K562 (cell line): ENCODE data around the gene MAPK8IP1. TPM values are rescaled to one million over a fixed set of nuclear protein-coding genes. Genes with fewer than 3 reads are reported as not detected.

Experiments
- ATAC-seq: fragments of 200-7000 bp; cut with Tn5 transposase; 3 replicates; pipeline ENCODE4 v1.9.1; 2020; ENCODE audit warnings: moderate library complexity
- BruUV-seq: library from RNA; stranded (reverse); fragments of 400-500 nt; replicated peaks from 2 replicates; lab custom pipeline; 2021; lab: Mats Ljungman, UMichigan
- CTCF ChIA-PET: fragments of 300-600 bp; formaldehyde crosslinking; extraction: SDS; loops from one replicate; lab custom pipeline; 2021; ENCODE audit warnings: low intra/inter-chr PET ratio; lab: Yijun Ruan, JAX
- POLR2A ChIA-PET: fragments of 300-600, 350-650 bp; sonication (Branson Sonifier 250); formaldehyde crosslinking; extraction: SDS; loops from one replicate; lab custom pipeline; 2021; ENCODE audit warnings: antibody characterized with exemption, inconsistent platforms; lab: Yijun Ruan, JAX
- DNase-seq, 4 experiments: peaks; one replicate each; pipeline versions ENCODE4 v3.0.0 to v3.0.0-alpha.2; 2011 to 2018; ENCODE audit warnings: low spot score in 3 of 4, mixed read lengths in 3 of 4; ENCODE audit errors: extremely low read depth in 1 of 4
- FAIRE-seq: peaks from 2 replicates; lab custom pipeline; 2011; peaks lifted over from hg19 to GRCh38; lab: Jason Lieb, UNC
- H2AFZ ChIP-seq: 2 replicates; pipeline ENCODE4 v1.6.0; 2011; ENCODE audit warnings: low read depth, low read length, control low read depth, inconsistent platforms
- H3K27ac ChIP-seq: fragments of 200-600 bp; 3 replicates; pipeline ENCODE4 v1.8.0; 2011; ENCODE audit warnings: low read depth, mild to moderate bottlenecking, control low read depth, inconsistent platforms, low read length, moderate library complexity, mixed read lengths; ENCODE audit errors: extremely low read depth
- H3K27me3 ChIP-seq, 2 experiments: fragments of 300-600 bp in 1 of 2; 2 replicates in 1 of 2; 3 replicates in 1 of 2; pipeline versions ENCODE4 v1.6.0 to v1.8.0; 2011; ENCODE audit warnings: inconsistent platforms in 2 of 2, low read length in 2 of 2, mild to moderate bottlenecking in 1 of 2, mixed read lengths in 1 of 2, moderate library complexity in 1 of 2; ENCODE audit not compliant: control insufficient read depth in 2 of 2, insufficient read depth in 2 of 2
- H3K36me3 ChIP-seq: fragments of 300-600 bp; 3 replicates; pipeline ENCODE4 v1.8.0; 2011; ENCODE audit warnings: mild to moderate bottlenecking, low read length, inconsistent platforms; ENCODE audit not compliant: control insufficient read depth, insufficient read depth
- H3K4me1 ChIP-seq, 2 experiments: fragments of 200-600 bp in 1 of 2; replicated peaks in 1 of 2; 2 replicates in 1 of 2; 3 replicates in 1 of 2; pipeline versions ENCODE4 v1.5.1 to v1.8.0; 2011; ENCODE audit warnings: inconsistent platforms in 2 of 2, low read length in 2 of 2, mild to moderate bottlenecking in 1 of 2, mixed read lengths in 1 of 2, moderate library complexity in 1 of 2; ENCODE audit not compliant: control insufficient read depth in 2 of 2, insufficient read depth in 2 of 2
- H3K4me2 ChIP-seq: 2 replicates; pipeline ENCODE4 v1.6.1; 2011; ENCODE audit warnings: low read length, control low read depth, inconsistent platforms, mixed read lengths; ENCODE audit not compliant: insufficient read depth
- H3K4me3 ChIP-seq: fragments of 200-600 bp; sonication (generic), shearing (Covaris generic); 2 replicates; pipeline ENCODE4 v1.5.1; 2016; ENCODE audit warnings: control low read depth, inconsistent platforms
- H3K79me2 ChIP-seq: fragments of 200-600 bp; 3 replicates; pipeline ENCODE4 v1.8.0; 2011; ENCODE audit warnings: low read length, inconsistent platforms; ENCODE audit not compliant: control insufficient read depth, insufficient read depth
- H3K9ac ChIP-seq, 2 experiments: 2 replicates each; pipeline versions ENCODE4 v1.6.0 to v1.6.1; 2011; ENCODE audit warnings: low read depth in 2 of 2, low read length in 2 of 2, control low read depth in 1 of 2, inconsistent platforms in 1 of 2, mild to moderate bottlenecking in 1 of 2, mixed read lengths in 1 of 2; ENCODE audit not compliant: insufficient read depth in 1 of 2
- H3K9me1 ChIP-seq: one replicate; pipeline ENCODE4 v1.6.0; 2011; ENCODE audit warnings: inconsistent platforms, mild to moderate bottlenecking, low read length, moderate library complexity; ENCODE audit not compliant: control insufficient read depth, insufficient read depth
- H3K9me3 ChIP-seq: replicated peaks from 2 replicates; pipeline ENCODE4 v1.5.1; 2011; ENCODE audit warnings: low read depth, low read length, inconsistent platforms; ENCODE audit not compliant: control insufficient read depth, insufficient read depth
- H4K20me1 ChIP-seq: replicated peaks from 2 replicates; pipeline ENCODE4 v1.6.1; 2011; ENCODE audit warnings: low read length, inconsistent platforms, mixed read lengths; ENCODE audit not compliant: control insufficient read depth, insufficient read depth
- CHCHD3 ChIP-seq: fragments of 250-450 bp; sonication (Bioruptor Pico); IDR thresholded peaks from 2 replicates; pipeline ENCODE4 v2.1.2; 2022; ENCODE audit warnings: mild to moderate bottlenecking
- CREB1 ChIP-seq, 2 experiments: sonication (generic) in 1 of 2; formaldehyde crosslinking in 1 of 2; IDR thresholded peaks; 2 replicates each; pipeline versions ENCODE4 v1.6.1 to v1.8.0; 2012 to 2022; ENCODE audit warnings: inconsistent platforms in 1 of 2, mild to moderate bottlenecking in 1 of 2, missing genetic modification reagents in 1 of 2, moderate library complexity in 1 of 2
- DNMT1 ChIP-seq: fragments of 450-650 bp; IDR thresholded peaks from 2 replicates; pipeline ENCODE4 v1.6.1; 2016; ENCODE audit warnings: antibody characterized with exemption, mild to moderate bottlenecking
- HNRNPK ChIP-seq: fragments of 200-400 bp; formaldehyde crosslinking; IDR thresholded peaks from one replicate; pipeline ENCODE4 v1.6.1; 2018; ENCODE audit warnings: mild to moderate bottlenecking, low read depth, low read length; ENCODE audit not compliant: poor library complexity, severe bottlenecking
- PCBP2 ChIP-seq: fragments of 200-400 bp; formaldehyde crosslinking; IDR thresholded peaks from 2 replicates; pipeline ENCODE4 v1.6.1; 2018; ENCODE audit warnings: low read length, low read depth, mild to moderate bottlenecking, moderate library complexity; ENCODE audit not compliant: poor library complexity, severe bottlenecking
- ZNF778 ChIP-seq: fragments of 450-650 bp; formaldehyde crosslinking; IDR thresholded peaks from 2 replicates; pipeline ENCODE4 v1.4.0; 2020; ENCODE audit warnings: mild to moderate bottlenecking, moderate library complexity
- WGBS: fragments of 100-300 bp; shearing (Covaris generic); methylation state at CpG from one replicate; pipeline ENCODE4 v1.1.6; 2016; ENCODE audit warnings: low coverage, mixed read lengths; ENCODE audit not compliant: insufficient coverage; ENCODE audit errors: missing lambda C conversion rate; 5-methylcytosine and 5-hydroxymethylcytosine counted together
- in situ Hi-C: fragments of 300-500 bp; cut with MboI; formaldehyde crosslinking; loops from 4 replicates; pipeline ENCODE4 v1.15.0; 2018; ENCODE audit warnings: inconsistent platforms, mixed read lengths
- intact Hi-C: fragments of 100-400 bp; cut with micrococcal nuclease; formaldehyde crosslinking; loops from 2 replicates; pipeline ENCODE4 v1.14.2; 2022
- polyA plus RNA-seq, 8 experiments: library from polyadenylated mRNA; depleted of rRNA in 4 of 8; stranded (reverse) in 5 of 8; unstranded in 3 of 8; fragments of >200 nt; fragmentation: Nextera tagmentation in 2 of 8; fragmentation: Illumina TruSeq in 1 of 8; extraction: Ambion mirVana in 2 of 8; extraction: Trizol in 1 of 8; gene quantifications; 2 replicates each; pipeline versions ENCODE4 v1.2.1 to v1.2.3, GENCODE V29; 2011 to 2014; ENCODE audit warnings: inconsistent platforms in 1 of 8, missing spikeins in 1 of 8
- total RNA-seq, 7 experiments: library from RNA; depleted of rRNA in 6 of 7; stranded (reverse); fragments of >200 nt in 6 of 7; fragmentation: Illumina TruSeq in 2 of 7; extraction: Trizol in 2 of 7; gene quantifications; 2 replicates each; pipeline versions ENCODE4 v1.2.1 to v1.2.3, GENCODE V29; 2011 to 2021; ENCODE audit warnings: low replicate concordance in 1 of 7

MAPK8IP1 gene
- total and polyA plus RNA-seq, 9 of the 15 experiments (the other 6 are each of a cell fraction or from before 2014, with no cell fraction given), result 0.13 to 6.9 (median 2.5) TPM

GRCh38 chr11:45890886-45891550 is 5.6 kb downstream of the MAPK8IP1 start (continued):
- TF ChIP-seq PCBP2, result no peak
- TF ChIP-seq DNMT1, result no peak
- no peak for TF ChIP-seq CREB1 (IDR thresholded peaks at IDR 0.05)
- TF ChIP-seq CREB1 (CRISPR knock-in tag; IDR thresholded peaks at IDR 0.05), result no peak

- WGBS, result 15% methylated on average over 5 of the region's 5 CpGs
- in situ Hi-C loops (no loop called here), intact Hi-C loops (no loop called here)
- DNase-seq, result no peak
- Histone ChIP-seq H3K4me3 (no peak overlapping the region), H3K9ac (no peak overlapping the region), H3K36me3 (no peaks in the 10 kb centered on the region), H3K27me3 (no peaks in the 10 kb centered on the region; a peak in 2 of 5 replicates), H2AFZ (no peak overlapping the region), H3K79me2 (no peaks in the 10 kb centered on the region), H3K4me1 (peaks cover 0 to 11% of the 10 kb centered on the region in 2 experiments; a peak in 2 of 5 replicates), H3K9me1 (no peaks in the 10 kb centered on the region), H3K4me2 (no peak overlapping the region), H4K20me1 (0 out of 2 replicates have a peak, but pooled peaks cover 6% of the 10 kb centered on the region), H3K27ac (no peak overlapping the region), H3K9me3 (no peaks in the 10 kb centered on the region)
- no peak for TF ChIP-seq CHCHD3 (CRISPR knock-in tag)
- no peak for TF ChIP-seq HNRNPK
- TF ChIP-seq ZNF778 (CRISPR knock-in tag), result no peak
- ChIA-PET CTCF (no interaction called here), POLR2A (interaction anchor here (0.5 to 1.4 kb wide), 5 partner anchors 9 to 1029 kb away, joined by 3 to 6 read pairs (median 3); no protein-coding TSS in a partner anchor)
- ATAC-seq, result no peak
- BruUV-seq, result no TSS peak
- FAIRE-seq, result no peak
Measured at GRCh38 chr11:45892856-45893255, 7.4 kb downstream of the MAPK8IP1 start.
